ENCODE data around the gene CDKAL1. TPM values are rescaled to one million over a fixed set of nuclear protein-coding genes. Genes with fewer than 3 reads are reported as not detected.

CDKAL1 gene
- total and polyA plus RNA-seq, 9 of the 15 experiments (the other 6 are each of a cell fraction or from before 2014, with no cell fraction given), result 11.2 to 36.3 (median 20.1) TPM

DNA sequence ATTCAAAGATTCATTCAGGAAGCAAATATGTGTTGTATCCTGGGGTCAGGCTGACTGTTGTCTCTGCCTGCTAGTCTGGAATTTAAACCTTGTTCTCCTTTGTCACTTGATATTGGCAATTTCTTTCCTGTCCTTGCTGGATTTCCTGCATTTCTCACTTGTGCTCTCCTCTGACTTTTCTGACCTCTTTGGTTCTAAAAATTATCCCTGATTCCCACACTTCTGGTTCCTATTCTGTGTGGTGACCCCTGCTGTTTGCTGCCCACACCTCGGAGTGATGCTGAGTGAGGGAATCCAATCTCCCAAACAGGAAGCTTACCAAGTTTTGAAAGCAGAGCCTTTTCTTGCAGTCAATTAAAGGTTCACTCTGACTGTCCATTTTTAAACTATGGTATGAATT is 345.3 kb downstream of the CDKAL1 start (continued):
- TF ChIP-seq E4F1 (CRISPR knock-in tag; IDR thresholded peaks at IDR 0.05; ENCODE audit: borderline replicate concordance) (no peak), ZNF707 (CRISPR knock-in tag; conservative IDR thresholded peaks at IDR 0.05) (no peak), TARDBP (IDR thresholded peaks at IDR 0.05) (no peak)
- TF ChIP-seq, protein P1, sequence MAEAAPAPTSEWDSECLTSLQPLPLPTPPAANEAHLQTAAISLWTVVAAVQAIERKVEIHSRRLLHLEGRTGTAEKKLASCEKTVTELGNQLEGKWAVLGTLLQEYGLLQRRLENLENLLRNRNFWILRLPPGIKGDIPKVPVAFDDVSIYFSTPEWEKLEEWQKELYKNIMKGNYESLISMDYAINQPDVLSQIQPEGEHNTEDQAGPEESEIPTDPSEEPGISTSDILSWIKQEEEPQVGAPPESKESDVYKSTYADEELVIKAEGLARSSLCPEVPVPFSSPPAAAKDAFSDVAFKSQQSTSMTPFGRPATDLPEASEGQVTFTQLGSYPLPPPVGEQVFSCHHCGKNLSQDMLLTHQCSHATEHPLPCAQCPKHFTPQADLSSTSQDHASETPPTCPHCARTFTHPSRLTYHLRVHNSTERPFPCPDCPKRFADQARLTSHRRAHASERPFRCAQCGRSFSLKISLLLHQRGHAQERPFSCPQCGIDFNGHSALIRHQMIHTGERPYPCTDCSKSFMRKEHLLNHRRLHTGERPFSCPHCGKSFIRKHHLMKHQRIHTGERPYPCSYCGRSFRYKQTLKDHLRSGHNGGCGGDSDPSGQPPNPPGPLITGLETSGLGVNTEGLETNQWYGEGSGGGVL (CRISPR knock-in tag; IDR thresholded peaks at IDR 0.05), result no peak

GRCh38 chr6:20881365-20881764 is 347.1 kb downstream of the CDKAL1 start:
- Histone ChIP-seq H3K9me1 (ENCODE audit: control insufficient read depth, insufficient read depth, low read length) (no peaks in the 10 kb centered on the region), H3K4me2 (ENCODE audit: insufficient read depth, low read length) (no peak overlapping the region), H4K20me1 (replicated peaks; ENCODE audit: control insufficient read depth, insufficient read depth, low read length) (no peaks in the 10 kb centered on the region), H3K27ac (ENCODE audit: extremely low read depth, low read depth, low read length) (no peak overlapping the region), H3K4me3 (no peak overlapping the region), H3K9me3 (replicated peaks; ENCODE audit: control insufficient read depth, insufficient read depth, low read depth, low read length) (no peaks in the 10 kb centered on the region), H3K4me1 (replicated peaks in 1 of 2; ENCODE audit: control insufficient read depth in 2 of 2, insufficient read depth in 2 of 2, low read length in 2 of 2) (no peaks in the 10 kb centered on the region; a peak in 1 of 5 replicates), H2AFZ (ENCODE audit: low read depth, low read length) (no peak overlapping the region), H3K36me3 (ENCODE audit: control insufficient read depth, insufficient read depth, low read length) (no peaks in the 10 kb centered on the region; the same call in 2 of the 3 replicates), H3K9ac (ENCODE audit: insufficient read depth in 1 of 2, low read depth in 2 of 2, low read length in 2 of 2) (no peak overlapping the region), H3K79me2 (ENCODE audit: control insufficient read depth, insufficient read depth, low read length) (no peaks in the 10 kb centered on the region), H3K27me3 (ENCODE audit: control insufficient read depth in 2 of 2, insufficient read depth in 2 of 2, low read length in 2 of 2) (no peaks in the 10 kb centered on the region)
- ATAC-seq (no peak), DNase-seq (ENCODE audit: extremely low read depth in 1 of 4, low spot score in 3 of 4) (no peak), FAIRE-seq (no peak)
- in situ Hi-C loops (cut with MboI) (no loop called here), intact Hi-C loops (cut with micrococcal nuclease) (no loop called here)
- ChIA-PET POLR2A (no interaction called here), CTCF (ENCODE audit: low intra/inter-chr PET ratio) (no interaction called here)
- WGBS (ENCODE audit: insufficient coverage, low coverage, missing lambda C conversion rate), result 67% methylated on average over 1 of the region's 1 CpG
- BruUV-seq (replicated peaks), result no TSS peak
- TF ChIP-seq, protein P2, sequence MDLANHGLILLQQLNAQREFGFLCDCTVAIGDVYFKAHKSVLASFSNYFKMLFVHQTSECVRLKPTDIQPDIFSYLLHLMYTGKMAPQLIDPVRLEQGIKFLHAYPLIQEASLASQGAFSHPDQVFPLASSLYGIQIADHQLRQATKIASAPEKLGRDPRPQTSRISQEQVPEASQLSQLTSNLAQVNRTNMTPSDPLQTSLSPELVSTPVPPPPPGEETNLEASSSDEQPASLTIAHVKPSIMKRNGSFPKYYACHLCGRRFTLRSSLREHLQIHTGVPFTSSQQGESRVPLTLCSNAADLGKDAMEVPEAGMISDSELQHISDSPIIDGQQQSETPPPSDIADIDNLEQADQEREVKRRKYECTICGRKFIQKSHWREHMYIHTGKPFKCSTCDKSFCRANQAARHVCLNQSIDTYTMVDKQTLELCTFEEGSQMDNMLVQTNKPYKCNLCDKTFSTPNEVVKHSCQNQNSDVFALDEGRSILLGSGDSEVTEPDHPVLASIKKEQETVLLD (IDR thresholded peaks at IDR 0.05), result no peak
- TF ChIP-seq ZNF121 (CRISPR knock-in tag; conservative IDR thresholded peaks at IDR 0.05), result no peak
- TF ChIP-seq ZNF695 (CRISPR knock-in tag; IDR thresholded peaks at IDR 0.05), result no peak
- no peak for TF ChIP-seq BRCA1 (IDR thresholded peaks at IDR 0.05)
- TF ChIP-seq BRCA1 (CRISPR knock-in tag; IDR thresholded peaks at IDR 0.05), result no peak
- TF ChIP-seq HINFP (tag; conservative IDR thresholded peaks at IDR 0.05; ENCODE audit: low read depth), result no peak
- TF ChIP-seq, protein P3, sequence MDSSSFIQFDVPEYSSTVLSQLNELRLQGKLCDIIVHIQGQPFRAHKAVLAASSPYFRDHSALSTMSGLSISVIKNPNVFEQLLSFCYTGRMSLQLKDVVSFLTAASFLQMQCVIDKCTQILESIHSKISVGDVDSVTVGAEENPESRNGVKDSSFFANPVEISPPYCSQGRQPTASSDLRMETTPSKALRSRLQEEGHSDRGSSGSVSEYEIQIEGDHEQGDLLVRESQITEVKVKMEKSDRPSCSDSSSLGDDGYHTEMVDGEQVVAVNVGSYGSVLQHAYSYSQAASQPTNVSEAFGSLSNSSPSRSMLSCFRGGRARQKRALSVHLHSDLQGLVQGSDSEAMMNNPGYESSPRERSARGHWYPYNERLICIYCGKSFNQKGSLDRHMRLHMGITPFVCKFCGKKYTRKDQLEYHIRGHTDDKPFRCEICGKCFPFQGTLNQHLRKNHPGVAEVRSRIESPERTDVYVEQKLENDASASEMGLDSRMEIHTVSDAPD (CRISPR knock-in tag; IDR thresholded peaks at IDR 0.05), result no peak

All from K562 (cell line).